ENCODE measurements around the gene MAP4K4.

The MAP4K4 gene

GRCh38 chr2:101844055-101844635 is 146.6 kb downstream of the MAP4K4 start:
- DNase-seq, result no peak

DNA sequence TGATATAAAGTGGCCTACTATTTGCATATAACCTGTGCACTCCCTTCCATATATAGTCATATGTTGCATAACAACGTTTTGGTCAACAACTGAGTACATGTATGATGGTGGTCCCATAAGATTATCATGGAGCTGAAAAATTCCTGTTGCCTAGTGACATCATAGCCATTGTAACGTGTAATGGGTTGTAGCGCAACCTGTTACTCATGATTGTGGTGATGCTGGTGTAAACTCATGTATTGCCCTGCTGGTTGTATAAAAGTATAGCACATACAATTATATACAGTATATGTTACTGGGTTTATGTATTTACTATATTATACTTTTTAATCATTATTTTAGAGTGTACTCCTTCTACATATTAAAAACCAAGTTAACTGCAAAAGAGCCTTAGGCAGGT is 149.5 kb downstream of the MAP4K4 start:
- no peak for DNase-seq

DNA sequence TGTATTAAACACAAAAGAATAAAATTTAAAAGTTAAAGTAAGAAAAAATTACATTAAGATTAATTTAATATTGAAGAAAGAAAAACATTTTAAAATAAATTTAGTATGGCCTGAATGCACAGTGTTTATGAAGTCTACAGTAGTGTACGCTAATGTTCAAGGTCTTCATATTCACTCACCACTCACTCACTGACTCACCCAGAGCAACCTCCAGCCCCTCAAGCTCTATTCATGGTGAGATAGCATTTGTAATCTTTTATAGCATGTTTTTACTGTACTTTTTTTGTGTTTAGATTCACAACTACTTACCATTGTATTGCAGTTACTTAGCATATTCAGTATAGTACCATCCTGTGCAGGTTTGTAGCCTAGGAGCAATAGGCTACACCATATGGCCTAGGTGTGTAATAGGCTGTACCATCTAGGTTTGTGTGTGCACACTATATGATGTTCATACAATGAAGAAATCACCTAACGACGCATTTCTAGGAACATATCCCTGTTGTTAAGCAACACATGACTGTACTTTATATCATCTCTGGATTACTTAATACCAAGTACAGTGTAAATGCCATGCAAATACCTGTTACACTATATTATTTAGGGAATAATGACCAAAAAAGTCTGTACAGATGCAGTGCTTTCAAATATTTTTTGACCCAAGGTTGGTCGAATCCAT is 150.3 kb downstream of the MAP4K4 start:
- no peak for DNase-seq

GRCh38 chr2:101848769-101849410 is 151.4 kb downstream of the MAP4K4 start:
- DNase-seq, result no peak

- DNase-seq, result no peak
Observed at GRCh38 chr2:101850450-101850849, 152.9 kb downstream of the MAP4K4 start.

DNA sequence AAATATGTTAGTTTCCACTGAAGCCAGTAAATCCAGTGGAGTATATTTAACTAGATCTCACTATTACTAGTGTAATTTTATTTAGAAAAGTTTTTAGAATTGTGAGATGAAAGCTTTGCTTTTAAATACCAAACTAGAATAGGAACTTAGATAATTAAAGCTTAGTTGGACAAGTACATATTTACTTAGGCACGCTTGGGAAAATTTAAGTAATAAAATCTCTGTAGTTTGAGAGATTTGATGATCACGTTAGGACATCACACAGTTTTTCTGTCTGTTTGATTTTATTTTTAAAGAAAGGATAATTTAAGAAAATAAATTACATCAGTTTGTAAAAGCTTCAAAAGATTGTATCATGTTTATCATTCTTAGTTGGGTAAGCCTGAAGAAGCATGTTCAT is 153.5 kb downstream of the MAP4K4 start:
- DNase-seq, result no peak

DNA sequence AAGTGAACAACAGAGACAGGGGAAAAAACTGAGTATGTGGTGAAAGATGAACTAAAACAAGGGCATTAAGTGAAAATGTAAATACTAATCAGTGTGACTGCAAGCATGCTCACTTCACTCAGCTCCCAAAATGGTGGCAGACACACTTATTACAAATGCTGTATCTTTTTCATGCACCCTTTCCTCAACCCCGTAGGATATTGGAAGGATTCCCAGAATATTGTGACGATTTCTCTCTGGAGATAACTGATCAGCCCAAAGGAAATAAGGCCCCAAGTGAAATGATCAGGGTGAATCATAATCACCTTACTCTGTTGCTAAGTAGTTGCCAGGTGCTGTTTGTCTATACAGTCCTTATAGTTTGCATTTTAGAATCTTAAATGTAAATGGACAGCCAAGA is 155.3 kb downstream of the MAP4K4 start:
- no peak for DNase-seq

DNA sequence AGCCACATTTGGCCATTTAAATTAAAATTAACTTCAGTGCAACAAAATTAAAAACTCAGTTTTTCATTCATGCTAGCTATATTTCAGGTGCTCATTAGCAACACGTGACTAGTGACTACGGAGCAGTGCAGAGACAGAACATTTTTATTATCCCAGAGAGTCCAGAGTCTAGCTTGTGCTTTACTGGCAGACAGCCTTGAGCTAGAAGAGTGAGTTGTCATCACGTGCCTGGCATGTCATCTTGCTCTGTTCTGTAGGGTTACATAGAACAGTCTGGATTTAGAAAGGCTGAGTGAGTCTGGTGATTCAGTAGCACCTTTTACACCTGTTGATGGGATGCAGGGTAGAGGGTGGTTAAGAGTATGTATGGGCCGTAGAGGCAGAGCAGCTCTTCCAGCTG is 157.4 kb downstream of the MAP4K4 start:
- no peak for DNase-seq

DNA sequence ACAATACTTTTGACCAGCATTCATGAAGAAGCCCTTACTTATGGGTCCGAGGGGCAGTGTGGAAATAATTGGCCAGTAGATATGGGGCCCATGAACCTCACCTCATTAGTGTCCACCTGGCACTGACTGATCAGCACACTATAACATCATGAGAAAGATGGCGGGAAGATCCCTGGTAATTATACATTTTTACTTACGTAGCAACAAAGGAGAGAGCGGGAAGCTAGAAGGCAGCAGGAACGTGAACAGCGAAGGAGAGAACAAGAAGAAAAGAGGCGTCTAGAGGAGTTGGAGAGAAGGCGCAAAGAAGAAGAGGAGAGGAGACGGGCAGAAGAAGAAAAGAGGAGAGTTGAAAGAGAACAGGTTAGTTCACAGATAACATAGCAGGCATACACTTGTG is 158.3 kb downstream of the MAP4K4 start:
- DNase-seq, result no peak

- DNase-seq, result no peak
Observed at GRCh38 chr2:101858246-101858645, 160.7 kb downstream of the MAP4K4 start.

DNA sequence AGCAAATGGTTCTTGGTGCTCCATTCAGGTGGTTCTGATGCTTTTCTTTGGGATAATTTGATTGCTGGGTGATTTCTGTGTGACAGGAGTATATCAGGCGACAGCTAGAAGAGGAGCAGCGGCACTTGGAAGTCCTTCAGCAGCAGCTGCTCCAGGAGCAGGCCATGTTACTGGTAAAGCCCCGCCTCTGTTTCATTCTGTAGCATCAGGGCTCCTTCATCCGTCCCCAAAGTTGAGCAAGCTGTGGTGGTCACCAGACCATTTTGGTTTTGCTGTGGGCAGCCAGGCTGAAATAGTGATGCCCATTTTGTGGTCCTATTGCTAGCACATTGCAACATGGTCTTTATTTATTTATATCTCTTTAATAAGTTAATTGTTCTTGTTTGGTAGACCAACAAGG is 161.4 kb downstream of the MAP4K4 start:
- DNase-seq, result no peak

GRCh38 chr2:101859604-101860003 is 162.1 kb downstream of the MAP4K4 start:
- no peak for DNase-seq

DNA sequence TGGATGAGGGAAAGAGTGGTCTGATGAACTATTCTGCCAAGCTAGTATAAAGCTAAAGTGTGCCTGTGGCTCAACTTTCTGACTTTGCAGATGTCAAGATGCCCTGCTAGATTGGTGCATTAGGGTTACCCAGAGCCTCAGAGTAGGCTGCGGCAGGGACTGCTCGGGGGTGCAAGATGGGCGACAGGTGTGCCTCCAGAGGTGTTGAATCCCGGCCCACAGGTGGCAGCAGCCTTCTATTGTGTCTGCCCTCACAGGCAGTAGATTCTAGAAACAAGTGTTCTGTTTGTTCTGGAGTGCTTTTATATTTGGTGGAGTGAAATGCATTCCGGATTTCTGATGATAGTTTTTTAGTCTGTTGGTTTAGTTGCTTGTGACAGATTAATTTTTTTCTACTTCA is 162.7 kb downstream of the MAP4K4 start:
- no peak for DNase-seq

DNA sequence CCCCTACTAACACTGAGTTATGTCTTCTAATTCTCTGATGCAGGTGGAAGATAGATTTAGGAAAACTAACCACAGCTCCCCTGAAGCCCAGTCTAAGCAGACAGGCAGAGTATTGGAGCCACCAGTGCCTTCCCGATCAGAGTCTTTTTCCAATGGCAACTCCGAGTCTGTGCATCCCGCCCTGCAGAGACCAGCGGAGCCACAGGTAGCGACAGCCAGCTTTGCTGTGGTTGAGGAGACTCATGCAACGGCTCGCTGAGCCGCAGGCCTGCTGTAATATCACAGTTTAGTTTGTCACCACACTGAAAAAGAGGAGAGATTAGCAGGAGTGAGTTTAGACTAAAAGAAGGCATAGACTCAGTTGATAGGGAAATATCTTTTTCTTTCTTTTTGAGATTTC is 163.3 kb downstream of the MAP4K4 start:
- DNase-seq, result no peak

DNA sequence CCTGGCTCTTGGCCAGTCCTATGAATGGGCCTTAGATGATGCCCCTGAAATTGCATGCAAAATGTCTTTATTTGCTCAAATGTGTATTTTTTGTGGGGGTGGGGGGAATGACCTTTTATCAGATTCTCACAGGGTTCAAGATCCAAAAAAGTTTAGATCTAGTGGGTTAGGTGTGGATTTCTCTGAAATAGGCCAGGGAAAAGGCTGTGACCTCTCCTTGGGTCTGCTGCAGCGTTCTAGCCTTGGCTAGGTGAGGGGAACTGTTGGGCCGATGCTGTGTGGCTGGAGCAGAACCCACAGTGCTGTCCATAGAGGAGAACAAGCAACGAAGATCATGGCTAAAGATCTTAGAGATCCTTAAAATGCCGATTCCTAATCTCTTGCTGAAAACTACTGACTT is 163.9 kb downstream of the MAP4K4 start:
- no peak for DNase-seq

DNA sequence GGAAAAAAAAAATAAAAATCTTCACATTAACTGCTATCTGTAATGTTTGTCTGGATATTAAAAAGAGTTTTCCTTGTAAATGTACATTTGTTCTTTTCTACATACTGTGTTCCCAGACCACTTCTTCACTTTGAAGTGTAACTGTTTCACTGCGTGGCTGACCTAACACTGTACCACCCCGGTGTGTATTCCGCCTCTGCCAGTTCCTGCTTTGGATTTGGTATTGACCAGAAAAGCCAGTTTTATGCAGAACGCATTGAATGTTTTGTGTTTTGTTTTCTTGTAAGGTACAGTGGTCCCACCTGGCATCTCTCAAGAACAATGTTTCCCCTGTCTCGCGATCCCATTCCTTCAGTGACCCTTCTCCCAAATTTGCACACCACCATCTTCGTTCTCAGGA is 166.0 kb downstream of the MAP4K4 start:
- no peak for DNase-seq

- DNase-seq, result no peak
Observed at GRCh38 chr2:101864426-101864825, 166.9 kb downstream of the MAP4K4 start.

DNA sequence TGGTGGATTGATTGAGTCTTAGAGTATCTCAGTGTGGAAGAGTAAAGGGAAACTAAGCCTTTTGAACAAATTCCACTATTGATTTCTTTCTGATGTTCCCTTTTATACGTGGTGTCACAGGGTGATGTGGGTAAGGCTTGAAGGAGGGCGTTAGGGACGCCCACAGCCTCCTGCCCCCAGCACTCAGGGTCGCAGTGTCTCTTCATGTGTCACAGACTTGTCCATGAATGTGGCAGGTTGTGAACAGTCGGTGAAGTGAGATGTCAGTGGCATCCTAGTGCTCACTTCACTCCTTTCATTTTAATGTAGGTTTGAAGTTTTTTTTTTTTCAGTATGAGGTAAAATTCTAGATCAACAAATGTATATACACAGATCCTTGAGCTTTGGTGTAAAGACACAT is 171.0 kb downstream of the MAP4K4 start:
- DNase-seq, result no peak

DNA sequence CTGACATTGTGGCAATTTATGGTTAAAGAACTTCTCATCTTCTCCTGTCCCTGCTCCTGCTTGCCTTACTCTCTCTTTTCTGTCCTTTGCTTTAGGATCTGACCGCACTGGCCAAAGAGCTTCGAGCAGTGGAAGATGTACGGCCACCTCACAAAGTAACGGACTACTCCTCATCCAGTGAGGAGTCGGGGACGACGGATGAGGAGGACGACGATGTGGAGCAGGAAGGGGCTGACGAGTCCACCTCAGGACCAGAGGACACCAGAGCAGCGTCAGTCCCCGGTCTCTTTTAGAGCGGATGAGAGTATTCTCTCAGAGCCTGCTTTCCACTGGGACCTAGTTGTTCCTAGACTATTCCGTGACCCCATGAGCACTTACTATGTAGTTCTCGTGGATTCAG is 172.0 kb downstream of the MAP4K4 start:
- DNase-seq, result no peak

DNA sequence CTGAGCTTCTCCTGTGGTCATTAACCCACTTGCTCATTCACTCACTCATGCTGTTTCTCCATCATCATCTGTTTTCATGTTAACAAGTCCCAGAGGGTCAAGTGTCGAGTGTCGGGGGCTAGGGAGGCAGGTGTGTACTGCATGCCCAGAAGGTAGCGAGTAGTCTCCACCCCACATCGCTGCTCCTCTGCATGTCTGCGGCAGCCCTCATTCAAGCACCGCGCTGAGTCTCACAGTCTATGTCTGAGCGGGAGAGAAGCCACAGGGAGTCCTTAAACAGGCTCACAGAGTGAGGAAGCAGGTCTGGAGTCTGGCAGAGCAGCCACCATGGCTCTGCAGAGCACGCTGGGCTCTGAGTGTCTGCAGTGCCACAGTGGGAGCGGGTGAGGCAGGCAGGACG is 172.9 kb downstream of the MAP4K4 start:
- no peak for DNase-seq

DNA sequence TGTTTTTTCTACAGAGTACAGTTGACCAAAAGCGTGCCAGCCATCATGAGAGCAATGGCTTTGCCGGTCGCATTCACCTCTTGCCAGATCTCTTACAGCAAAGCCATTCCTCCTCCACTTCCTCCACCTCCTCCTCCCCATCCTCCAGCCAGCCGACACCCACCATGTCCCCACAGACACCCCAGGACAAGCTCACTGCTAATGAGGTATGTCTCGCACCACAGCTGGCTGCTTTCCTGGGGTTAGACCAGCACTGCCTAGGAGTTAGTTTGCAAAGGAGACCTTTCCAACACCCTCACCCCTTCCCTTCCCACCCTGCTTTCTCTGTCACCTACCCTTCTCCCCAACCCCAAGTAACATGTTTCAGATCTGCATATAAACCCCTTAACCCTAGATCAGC is 174.0 kb downstream of the MAP4K4 start:
- no peak for DNase-seq

GRCh38 chr2:101872480-101872879 is 175.0 kb downstream of the MAP4K4 start:
- DNase-seq, result no peak

DNA sequence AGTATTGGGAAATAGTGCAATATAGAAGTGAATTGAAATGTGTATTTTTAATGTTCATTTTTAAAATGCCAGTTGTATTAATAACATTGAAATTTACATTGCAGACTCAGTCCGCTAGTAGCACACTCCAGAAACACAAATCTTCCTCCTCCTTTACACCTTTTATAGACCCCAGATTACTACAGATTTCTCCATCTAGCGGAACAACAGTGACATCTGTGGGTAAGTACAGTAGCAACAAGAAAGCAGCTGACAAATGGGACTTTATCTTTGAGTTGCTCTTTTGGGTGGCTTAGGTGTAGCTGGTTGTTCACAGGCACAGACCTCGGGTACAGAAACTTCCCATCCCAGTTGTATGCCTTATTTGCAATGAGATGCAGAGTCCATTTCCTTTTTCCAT is 176.0 kb downstream of the MAP4K4 start:
- no peak for DNase-seq

DNA sequence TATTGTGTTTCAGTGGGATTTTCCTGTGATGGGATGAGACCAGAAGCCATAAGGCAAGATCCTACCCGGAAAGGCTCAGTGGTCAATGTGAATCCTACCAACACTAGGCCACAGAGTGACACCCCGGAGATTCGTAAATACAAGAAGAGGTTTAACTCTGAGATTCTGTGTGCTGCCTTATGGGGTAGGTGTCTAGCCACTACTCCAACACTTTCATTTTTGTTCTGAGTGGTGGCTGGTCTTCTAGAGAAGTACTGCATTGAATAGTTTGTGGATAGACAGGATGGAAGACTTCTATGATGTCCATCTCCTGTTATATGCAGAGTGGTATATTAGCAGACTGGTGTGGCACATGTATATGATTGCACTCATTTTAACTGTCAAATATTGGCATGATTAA is 176.6 kb downstream of the MAP4K4 start:
- DNase-seq, result no peak

DNA sequence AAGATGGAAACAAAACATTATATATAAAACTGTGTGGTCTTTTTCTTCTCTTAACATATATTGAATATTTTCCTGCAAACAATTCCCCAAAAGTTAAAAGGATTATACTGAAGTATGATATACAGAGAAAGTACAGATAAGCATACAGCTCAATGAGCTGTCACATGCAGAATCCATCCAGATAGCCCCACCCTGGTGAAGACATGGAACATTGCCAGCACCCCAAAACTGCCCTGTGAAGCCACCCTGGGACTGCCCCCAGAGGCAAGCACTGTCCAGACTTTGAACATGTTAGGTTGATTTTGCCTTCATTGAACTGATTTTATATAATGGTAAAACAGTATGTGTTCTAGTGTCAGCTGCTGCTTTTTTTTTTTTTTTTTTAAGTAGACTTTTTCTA is 182.0 kb downstream of the MAP4K4 start:
- no peak for DNase-seq

All from activated gamma-delta T cell (primary cell).